ENCODE measurements around the gene CDYL.

The CDYL gene

GRCh38 chr6:4964675-4965561 lies 188.7 kb downstream of the CDYL start:
- DNase-seq (ENCODE audit: low spot score), result no peak

- no peak for DNase-seq (ENCODE audit: low spot score)
These were observed 189.6 kb downstream of the CDYL start for GRCh38 chr6:4965562-4966389.

- DNase-seq (ENCODE audit: low spot score), result no peak
These were observed 191.3 kb downstream of the CDYL start for GRCh38 chr6:4967301-4968030.

GRCh38 chr6:4969609-4970285 lies 193.5 kb downstream of the CDYL start:
- no peak for DNase-seq (ENCODE audit: low spot score)

GRCh38 chr6:4970739-4971395 lies 194.7 kb downstream of the CDYL start:
- no peak for DNase-seq (ENCODE audit: low spot score)

- no peak for DNase-seq (ENCODE audit: low spot score)
These were observed 195.6 kb downstream of the CDYL start for GRCh38 chr6:4971851-4972250.

- DNase-seq (ENCODE audit: low spot score), result no peak
These were observed 196.2 kb downstream of the CDYL start for GRCh38 chr6:4972438-4972837.

GRCh38 chr6:4973415-4973814 lies 197.2 kb downstream of the CDYL start:
- DNase-seq (ENCODE audit: low spot score), result no peak

- DNase-seq (ENCODE audit: low spot score), result no peak
These were observed 198.0 kb downstream of the CDYL start for GRCh38 chr6:4973982-4974745.

GRCh38 chr6:4974962-4975361 lies 198.8 kb downstream of the CDYL start:
- DNase-seq (ENCODE audit: low spot score), result no peak

- no peak for DNase-seq (ENCODE audit: low spot score)
These were observed 199.3 kb downstream of the CDYL start for GRCh38 chr6:4975506-4975905.

- no peak for DNase-seq (ENCODE audit: low spot score)
These were observed 201.3 kb downstream of the CDYL start for GRCh38 chr6:4977468-4977867.

- no peak for DNase-seq (ENCODE audit: low spot score)
These were observed 203.2 kb downstream of the CDYL start for GRCh38 chr6:4979426-4979825.

GRCh38 chr6:4981761-4982160 lies 205.6 kb downstream of the CDYL start:
- no peak for DNase-seq (ENCODE audit: low spot score)

GRCh38 chr6:4983322-4983721 lies 207.1 kb downstream of the CDYL start:
- DNase-seq (ENCODE audit: low spot score), result no peak

GRCh38 chr6:4986999-4987398 lies 210.8 kb downstream of the CDYL start:
- DNase-seq (ENCODE audit: low spot score), result no peak

GRCh38 chr6:4987432-4987831 lies 211.2 kb downstream of the CDYL start:
- DNase-seq (ENCODE audit: low spot score), result no peak

GRCh38 chr6:4994741-4995140 lies 218.5 kb downstream of the CDYL start:
- peak; percentile 81 for DNase-seq (ENCODE audit: low spot score)

- no peak for DNase-seq (ENCODE audit: low spot score)
These were observed 221.7 kb downstream of the CDYL start for GRCh38 chr6:4997862-4998261.

GRCh38 chr6:4999586-4999985 lies 223.4 kb downstream of the CDYL start:
- DNase-seq (ENCODE audit: low spot score), result no peak

Data from cerebellar cortex (tissue), 1 donor.